ENCODE results near the gene CLDN6.

The CLDN6 gene

DNA sequence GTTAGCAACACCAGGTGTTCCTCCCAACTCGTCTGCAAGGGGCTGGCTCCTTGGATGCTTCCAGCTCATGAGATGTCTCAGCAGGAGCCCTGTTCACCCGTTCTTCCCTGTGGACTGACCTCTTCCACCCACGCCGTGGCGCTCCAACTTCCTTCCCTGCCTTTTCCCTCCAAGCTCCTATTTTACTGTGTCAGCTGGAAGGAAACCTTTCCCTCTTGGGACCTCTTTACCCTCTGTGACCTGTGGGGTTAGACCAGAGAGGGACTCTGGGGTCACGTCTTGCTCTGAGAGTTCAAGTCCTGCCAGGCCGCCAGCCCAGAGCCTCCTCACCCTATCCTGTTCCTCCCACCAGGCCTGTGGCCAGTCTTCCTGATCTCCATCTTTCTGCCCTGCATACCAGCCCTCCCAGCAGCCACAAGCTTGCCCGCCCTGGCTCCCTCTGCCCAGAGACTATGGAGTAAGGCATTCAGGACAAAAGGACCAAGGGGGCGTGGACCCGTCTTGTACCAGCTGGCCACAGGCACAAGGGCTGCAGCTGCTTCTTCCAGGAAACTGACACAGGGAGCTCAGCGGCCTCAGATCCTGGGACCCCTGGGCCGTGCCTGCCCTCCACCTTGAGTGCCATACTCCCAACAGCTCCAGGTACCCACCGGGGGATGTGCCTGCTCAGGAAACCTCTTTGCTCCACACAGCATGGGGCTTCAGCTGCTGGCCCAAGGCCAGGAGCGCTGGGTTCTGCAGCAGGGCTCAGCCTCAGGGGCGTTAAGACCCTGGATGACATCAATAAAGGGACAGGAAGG lies 45.8 kb downstream of the CLDN6 start:
- no peak for DNase-seq (ENCODE audit: low spot score)

DNA sequence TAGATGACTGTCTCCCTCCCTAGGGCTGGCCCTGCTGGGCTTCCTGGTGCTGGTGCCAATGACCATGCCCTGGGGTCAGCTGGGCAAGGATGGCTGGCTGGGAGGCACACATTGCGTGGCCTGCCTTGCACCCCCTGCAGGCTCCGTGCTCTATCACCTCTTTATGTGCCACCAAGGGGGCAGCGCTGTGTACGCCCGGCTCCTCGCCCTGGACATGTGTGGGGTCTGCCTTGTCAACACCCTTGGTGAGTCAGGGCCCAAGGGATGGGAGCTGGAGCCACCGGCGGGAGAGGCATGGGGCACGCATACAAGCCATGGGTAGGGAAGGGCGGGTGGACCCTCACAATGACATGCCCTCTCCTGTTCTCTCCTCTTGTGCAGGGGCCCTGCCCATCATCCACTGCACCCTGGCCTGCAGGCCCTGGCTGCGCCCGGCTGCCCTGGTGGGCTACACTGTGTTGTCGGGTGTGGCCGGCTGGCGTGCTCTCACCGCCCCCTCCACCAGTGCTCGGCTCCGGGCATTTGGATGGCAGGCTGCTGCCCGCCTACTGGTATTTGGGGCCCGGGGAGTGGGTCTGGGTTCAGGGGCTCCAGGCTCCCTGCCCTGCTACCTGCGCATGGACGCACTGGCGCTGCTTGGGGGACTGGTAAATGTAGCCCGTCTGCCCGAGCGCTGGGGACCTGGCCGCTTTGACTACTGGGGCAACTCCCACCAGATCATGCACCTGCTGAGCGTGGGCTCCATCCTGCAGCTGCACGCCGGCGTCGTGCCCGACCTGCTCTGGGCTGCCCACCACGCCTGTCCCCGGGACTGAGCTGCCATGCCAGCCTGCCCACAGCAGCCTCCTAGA lies 46.6 kb downstream of the CLDN6 start:
- DNase-seq (ENCODE audit: low spot score), result no peak

DNA sequence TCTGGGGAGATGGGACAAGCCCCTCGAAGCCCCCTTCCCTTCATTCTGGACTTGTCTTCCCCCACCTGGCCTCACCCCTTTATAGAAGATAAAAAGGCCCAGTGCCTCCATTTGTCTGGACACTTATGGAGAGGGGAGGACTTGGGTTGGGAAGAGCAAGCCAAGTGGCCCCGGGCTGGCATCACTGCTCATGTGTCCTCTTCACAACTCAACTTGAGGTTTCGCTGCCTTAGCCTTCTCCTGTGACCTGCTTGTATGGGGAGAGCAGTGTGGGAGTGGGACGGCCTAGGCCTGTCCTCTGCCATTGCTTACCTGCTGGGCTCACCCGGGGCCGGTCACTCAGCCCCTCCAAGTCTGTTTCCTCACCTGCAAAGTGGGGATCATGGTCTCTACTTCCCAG lies 47.4 kb downstream of the CLDN6 start:
- no peak for DNase-seq (ENCODE audit: low spot score)

DNA sequence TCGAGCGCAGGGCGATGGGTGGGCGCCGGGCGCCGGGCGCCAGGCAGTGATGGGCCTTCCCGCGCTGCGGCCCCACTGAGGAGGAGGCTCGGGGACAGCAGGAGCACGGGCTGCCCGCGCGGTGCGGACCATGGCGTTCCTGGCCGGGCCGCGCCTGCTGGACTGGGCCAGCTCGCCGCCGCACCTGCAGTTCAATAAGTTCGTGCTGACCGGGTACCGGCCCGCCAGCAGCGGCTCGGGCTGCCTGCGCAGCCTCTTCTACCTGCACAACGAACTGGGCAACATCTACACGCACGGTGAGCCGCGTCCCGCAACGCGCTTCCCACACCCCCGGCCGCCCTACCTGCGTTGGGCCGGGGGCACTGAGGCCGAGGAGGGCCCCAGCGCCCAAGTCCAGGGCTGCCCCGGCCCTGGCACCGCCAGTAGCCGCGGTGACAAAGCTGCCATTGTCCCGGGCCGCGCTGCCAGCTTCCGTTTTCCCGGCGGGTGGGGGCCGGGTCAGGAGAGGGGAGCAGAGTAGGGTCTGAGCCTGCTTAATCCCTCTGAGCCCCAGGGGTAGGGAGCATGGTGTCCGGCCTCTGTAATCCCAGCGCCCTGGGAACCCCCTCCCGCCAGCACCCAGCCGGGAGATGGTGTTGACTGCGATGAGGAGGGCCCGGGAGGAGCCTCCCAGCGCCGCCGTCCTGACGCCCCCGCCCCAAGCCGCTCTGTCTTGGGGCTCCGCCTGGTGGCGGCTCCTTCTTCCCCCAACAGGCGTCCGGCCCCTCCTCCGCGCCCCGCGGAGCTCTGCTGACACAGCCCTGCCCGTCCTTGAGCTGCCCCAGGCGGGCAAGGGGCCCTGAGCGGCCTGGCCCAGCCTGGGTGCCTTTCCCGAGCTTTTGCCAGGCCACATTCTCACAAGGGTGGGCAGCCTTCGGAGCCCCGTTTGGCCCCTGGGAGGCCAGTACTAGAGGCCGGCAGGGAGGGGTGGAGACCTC lies 48.1 kb downstream of the CLDN6 start:
- DNase-seq (ENCODE audit: low spot score), result peak; percentile 83

DNA sequence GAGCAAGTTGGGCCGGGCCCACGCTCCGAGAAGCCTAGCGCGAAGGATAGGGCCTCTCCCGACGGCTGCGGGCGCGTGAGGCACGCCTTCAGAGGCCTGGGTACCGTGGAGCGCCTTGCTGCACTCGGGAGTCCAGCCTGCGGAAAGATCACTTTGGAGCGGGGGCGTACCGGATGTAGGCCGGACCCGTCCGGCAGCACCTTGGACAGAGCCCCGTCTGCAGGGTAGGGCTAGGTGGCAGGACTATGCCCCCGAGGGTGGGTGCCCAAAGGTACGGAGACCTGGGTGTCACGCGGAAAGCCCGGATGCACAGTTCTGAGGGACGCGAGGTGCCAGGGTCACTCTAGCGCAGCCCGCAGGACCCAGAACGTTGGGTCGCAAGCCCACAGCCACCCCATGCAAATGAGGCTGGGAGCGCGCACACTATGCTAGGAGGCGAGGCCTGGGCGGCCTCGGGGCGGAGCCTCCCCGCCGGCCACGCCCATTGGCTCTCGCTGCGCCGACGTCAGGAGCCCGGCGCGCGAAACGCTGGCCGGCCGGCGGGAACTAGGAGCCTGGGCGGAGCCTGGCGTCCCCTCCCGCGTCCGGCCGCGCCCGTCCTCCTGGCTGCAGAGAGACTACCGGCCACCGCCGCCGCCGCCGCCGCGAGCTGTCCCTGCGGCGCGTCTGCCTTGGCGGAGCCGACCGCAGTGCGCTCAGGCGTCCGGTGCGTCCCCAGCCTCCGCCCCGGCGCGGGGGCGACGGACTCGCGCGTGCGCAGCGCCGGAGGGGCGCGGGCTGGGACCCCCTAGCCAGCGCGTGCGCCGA lies 49.0 kb downstream of the CLDN6 start, which contains the start of gene PAQR4:
Gene PAQR4 (plus strand): TSS at position 611 of the 807 bp plus-strand sequence. CDS start 327 bp downstream, outside the sequence.
- DNase-seq (ENCODE audit: low spot score), result peak; percentile 91

DNA sequence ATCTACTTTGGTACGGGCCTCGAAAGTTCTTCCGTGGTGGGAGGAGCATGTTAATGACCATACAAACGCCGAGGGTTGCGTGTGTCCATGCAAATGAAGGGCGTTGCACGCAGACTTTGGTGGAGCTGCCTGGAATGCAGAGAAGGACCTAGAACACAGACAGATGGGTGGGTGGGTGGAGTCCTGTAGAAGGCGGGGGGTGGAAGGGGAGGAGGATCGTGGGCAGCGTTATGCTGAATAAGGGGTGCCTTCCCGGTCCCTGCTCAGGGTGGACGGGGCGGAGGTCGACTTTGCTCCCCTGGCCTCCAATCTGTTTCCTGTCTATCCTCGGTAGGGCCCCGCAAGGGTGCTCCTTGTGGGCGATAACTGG lies 49.6 kb downstream of the CLDN6 start:
- DNase-seq (ENCODE audit: low spot score), result no peak

DNA sequence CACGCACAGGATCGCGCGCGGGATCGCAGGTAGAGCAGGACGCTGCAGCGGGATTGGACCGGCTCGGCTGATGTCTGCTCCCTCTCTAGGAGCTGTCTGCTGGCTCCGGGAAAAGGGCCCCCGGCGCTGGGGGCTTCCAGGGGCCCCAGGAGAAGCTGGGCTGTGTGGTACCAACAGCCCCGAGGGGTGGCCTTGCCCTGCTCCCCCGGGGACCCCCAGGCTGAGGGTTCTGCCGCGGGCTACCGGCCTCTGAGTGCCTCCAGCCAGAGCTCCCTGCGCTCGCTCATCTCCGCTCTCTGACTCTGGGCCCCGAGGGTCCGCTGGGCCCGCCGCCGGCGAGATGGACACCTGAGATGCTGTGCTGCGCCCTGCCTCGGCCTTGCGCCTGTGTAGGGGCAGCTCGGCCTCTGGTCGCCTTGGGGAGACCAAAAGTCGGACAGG lies 50.2 kb downstream of the CLDN6 start:
- DNase-seq (ENCODE audit: low spot score), result no peak

DNA sequence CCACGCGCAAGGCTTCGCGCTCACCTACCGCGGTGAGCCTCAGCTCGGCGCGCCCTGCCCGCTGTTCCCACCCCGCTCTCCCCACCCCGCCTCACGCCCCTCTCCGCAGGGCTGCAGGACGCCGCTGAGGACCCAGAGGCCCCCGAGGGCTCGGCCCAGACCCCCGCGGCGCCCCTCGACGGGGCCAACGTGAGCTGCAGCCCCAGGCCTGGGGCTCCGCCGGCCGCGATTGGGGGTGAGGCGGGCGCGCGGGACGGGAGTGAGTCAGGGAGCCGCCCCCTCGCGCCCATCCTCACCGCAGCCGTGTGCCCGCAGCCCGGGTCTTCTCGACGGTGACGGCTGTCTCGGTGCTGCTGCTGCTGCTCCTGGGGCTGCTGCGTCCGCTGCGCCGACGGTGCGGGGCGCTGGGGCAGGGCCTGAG lies 50.8 kb downstream of the CLDN6 start:
- no peak for DNase-seq (ENCODE audit: low spot score)

DNA sequence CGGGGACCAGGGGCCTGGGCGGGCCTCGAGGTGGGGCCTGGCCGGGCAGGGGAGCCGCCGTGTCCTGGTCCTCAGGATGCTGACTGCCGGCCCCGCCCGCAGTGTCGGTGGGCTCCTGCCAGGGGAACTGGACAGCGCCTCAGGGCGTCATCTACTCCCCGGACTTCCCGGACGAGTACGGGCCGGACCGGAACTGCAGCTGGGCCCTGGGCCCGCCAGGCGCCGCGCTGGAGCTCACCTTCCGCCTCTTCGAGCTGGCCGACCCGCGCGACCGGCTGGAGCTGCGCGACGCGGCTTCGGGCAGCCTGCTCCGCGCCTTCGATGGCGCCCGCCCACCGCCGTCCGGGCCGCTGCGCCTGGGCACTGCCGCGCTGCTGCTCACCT lies 51.2 kb downstream of the CLDN6 start:
- DNase-seq (ENCODE audit: low spot score), result no peak

DNA sequence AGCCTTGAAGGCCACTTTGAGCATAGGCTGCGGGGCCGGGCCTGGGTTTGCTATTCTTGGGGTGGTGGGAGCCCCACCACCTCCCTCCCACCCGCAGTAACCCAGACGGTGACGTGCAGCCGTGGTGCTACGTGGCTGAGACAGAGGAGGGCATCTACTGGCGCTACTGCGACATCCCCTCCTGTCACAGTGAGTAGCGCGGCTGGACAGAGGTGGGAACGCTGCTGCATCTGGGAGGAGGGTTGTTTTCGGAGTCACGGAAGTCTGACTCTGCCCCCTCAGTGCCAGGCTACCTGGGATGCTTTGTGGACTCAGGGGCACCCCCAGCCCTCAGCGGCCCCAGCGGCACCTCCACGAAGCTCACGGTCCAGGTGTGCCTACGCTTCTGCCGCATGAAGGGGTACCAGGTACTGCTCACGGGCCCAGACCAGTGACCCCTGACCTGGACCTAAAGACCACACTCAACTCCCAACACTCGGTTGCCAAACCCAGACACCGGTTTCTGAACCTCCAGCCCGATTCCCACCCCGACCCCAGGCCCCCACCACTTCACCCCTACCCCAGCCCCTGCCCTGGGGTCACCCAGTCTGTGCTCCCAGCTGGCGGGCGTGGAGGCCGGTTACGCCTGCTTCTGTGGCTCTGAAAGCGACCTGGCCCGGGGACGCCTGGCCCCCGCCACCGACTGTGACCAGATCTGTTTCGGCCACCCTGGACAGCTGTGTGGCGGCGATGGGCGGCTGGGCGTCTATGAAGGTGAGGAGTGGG lies 51.8 kb downstream of the CLDN6 start:
- no peak for DNase-seq (ENCODE audit: low spot score)

Data from globus pallidus (tissue), 1 donor.